Nephron progenitor cell (in vitro differentiated cells): ENCODE data around the gene F7.
A peak's percentile ranks its signal among the peaks of the same experiment; 100 is the strongest.

ENCODE experiments used
- DNase-seq: peaks from one replicate; pipeline ENCODE4 v3.0.0; 2021
- H3K27ac Mint-ChIP-seq: 2 replicates; pipeline ENCODE4 v1.8.0; 2021; ENCODE audit warnings: mild to moderate bottlenecking, moderate library complexity, mixed read lengths
- H3K27me3 Mint-ChIP-seq: 2 replicates; pipeline ENCODE4 v1.8.0; 2021; ENCODE audit warnings: mild to moderate bottlenecking, low read depth, mixed read lengths; ENCODE audit not compliant: poor library complexity
- H3K36me3 Mint-ChIP-seq: 2 replicates; pipeline ENCODE4 v1.8.0; 2021; ENCODE audit warnings: low read depth, mixed read lengths
- H3K4me1 Mint-ChIP-seq: 2 replicates; pipeline ENCODE4 v1.8.0; 2021; ENCODE audit warnings: mixed read lengths
- H3K4me3 Mint-ChIP-seq: 2 replicates; pipeline ENCODE4 v1.8.0; 2021; ENCODE audit warnings: mild to moderate bottlenecking, moderate library complexity, mixed read lengths
- H3K9me3 Mint-ChIP-seq: 2 replicates; pipeline ENCODE4 v1.8.0; 2021; ENCODE audit warnings: mild to moderate bottlenecking, moderate library complexity, mixed read lengths
- CTCF ChIP-seq: fragments of 200-600 bp; sonication (generic); IDR thresholded peaks from 2 replicates; pipeline ENCODE4 v1.5.0; 2021; ENCODE audit warnings: antibody characterized with exemption

Gene F7

GRCh38 chr13:113155982-113156655 lies 50.5 kb downstream of the F7 start:
- no peak for TF ChIP-seq CTCF
- Mint-ChIP-seq H3K36me3 (peaks cover 13% of the 10 kb centered on the region), H3K4me3 (no peak overlapping the region), H3K27me3 (peaks cover 45% of the 10 kb centered on the region), H3K4me1 (peaks cover 68% of the 10 kb centered on the region), H3K9me3 (peaks cover 28% of the 10 kb centered on the region), H3K27ac (no peak overlapping the region)
- DNase-seq, result no peak

DNA sequence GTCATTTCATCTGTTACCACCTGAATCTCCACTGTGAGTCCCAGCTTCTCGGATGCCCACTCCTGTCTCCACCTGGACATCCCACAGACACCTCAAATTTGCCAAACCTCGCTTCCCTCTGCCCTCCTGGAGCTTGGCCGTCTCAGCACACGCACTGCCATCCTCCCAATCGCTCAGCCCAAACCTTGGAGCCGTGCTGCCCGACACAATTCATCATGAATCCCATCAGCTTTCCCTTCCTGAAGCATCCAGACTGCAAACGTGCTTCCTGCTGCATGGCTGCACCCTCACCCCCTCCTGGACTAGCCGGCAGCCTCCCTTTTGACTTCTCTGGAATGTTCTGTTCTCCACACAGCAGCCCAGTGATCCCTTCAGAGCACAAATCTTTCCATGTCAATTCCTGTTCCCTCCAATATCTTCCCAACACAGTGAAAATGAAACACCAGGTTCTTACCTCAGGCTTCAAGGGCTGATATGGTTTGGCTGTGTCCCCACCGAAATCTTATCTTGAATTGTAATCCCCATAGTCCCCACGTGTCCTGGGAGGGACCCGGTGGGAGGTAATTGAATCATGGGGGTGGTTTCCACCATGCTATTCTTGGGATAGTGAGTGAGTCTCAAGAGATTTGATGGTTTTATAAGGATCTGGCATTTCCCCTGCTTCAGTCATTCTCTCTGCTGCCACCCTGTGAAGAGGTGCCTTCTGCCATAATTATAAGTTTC lies 51.8 kb downstream of the F7 start:
- DNase-seq, result no peak
- Mint-ChIP-seq H3K4me3 (peak overlapping the region; percentile 21), H3K4me1 (peaks cover 60% of the 10 kb centered on the region), H3K36me3 (peaks cover 13% of the 10 kb centered on the region), H3K27me3 (peaks cover 36% of the 10 kb centered on the region), H3K27ac (no peak overlapping the region), H3K9me3 (peaks cover 28% of the 10 kb centered on the region)
- TF ChIP-seq CTCF, result no peak

GRCh38 chr13:113157929-113158747 lies 52.5 kb downstream of the F7 start, which contains the start of gene PROZ:
PROZ (plus strand) TSS chr13:113158648; CDS start chr13:113158661, 13 bp downstream.
- Mint-ChIP-seq H3K27ac (no peak within 1 kb of the TSS), H3K36me3 (peaks cover 13% of the 10 kb centered on the region), H3K4me1 (peaks cover 55% of the 10 kb centered on the region), H3K9me3 (peaks cover 28% of the 10 kb centered on the region), H3K27me3 (peaks cover 33% of the 10 kb centered on the region), H3K4me3 (peak within 1 kb of the TSS; percentile 48)
- DNase-seq, result no peak
- TF ChIP-seq CTCF, result no peak

- peaks cover 35% of the 10 kb centered on the region for H3K27me3 Mint-ChIP-seq
- no peak for TF ChIP-seq CTCF
- no peak overlapping the region for H3K27ac Mint-ChIP-seq
- H3K9me3 Mint-ChIP-seq, result peaks cover 28% of the 10 kb centered on the region
- H3K4me3 Mint-ChIP-seq, result no peak overlapping the region
- H3K36me3 Mint-ChIP-seq, result peaks cover 13% of the 10 kb centered on the region
- H3K4me1 Mint-ChIP-seq, result peaks cover 60% of the 10 kb centered on the region
- no peak for DNase-seq
These were observed 53.4 kb downstream of the F7 start for GRCh38 chr13:113158946-113159345.

DNA sequence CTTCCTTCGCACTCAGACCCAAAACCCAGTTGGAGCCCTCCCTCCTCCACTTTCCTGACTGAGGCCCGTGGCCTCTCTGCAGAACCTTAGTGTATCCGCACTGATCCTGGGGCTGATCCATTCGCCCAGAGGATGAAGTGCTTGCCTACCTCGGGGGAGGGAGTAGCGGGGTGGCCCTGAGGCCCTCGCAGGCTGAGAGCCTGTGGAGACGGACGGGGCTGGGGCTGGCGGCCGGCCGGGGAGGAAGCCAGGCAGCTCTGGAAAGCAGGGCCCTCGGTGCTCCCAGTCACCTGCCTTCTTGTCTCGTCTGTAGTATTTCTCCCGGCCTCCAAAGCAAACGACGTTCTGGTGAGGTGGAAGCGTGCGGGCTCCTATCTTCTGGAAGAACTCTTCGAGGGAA lies 54.1 kb downstream of the F7 start:
- Mint-ChIP-seq H3K27me3 (peaks cover 39% of the 10 kb centered on the region), H3K4me3 (no peak overlapping the region), H3K9me3 (peaks cover 28% of the 10 kb centered on the region), H3K27ac (no peak overlapping the region), H3K4me1 (peaks cover 57% of the 10 kb centered on the region), H3K36me3 (peaks cover 17% of the 10 kb centered on the region)
- no peak for DNase-seq
- TF ChIP-seq CTCF, result no peak
